H1 (cell line): ENCODE data around the gene KIAA1755.

Experiments
- CHD2 ChIP-seq: IDR thresholded peaks from 2 replicates; pipeline ENCODE4 v1.6.1; 2012; ENCODE audit warnings: low read length, improper control_type of control experiment
- EP300 ChIP-seq, 2 experiments: IDR thresholded peaks; 1 replicate in 1 of 2; 2 replicates in 1 of 2; pipeline ENCODE4 v1.6.1; 2011 to 2012; ENCODE audit warnings: low read depth in 2 of 2, low read length in 2 of 2, mild to moderate bottlenecking in 2 of 2, borderline replicate concordance in 1 of 2, inconsistent platforms in 1 of 2, moderate library complexity in 1 of 2
- EZH2 ChIP-seq: fragments of 200-600 bp; sonication (generic); IDR thresholded peaks from 2 replicates; pipeline ENCODE4 v1.7.1; 2012; ENCODE audit warnings: low read depth, mild to moderate bottlenecking, moderate library complexity, low read length, inconsistent platforms; ENCODE audit not compliant: severe bottlenecking
- HDAC6 ChIP-seq: IDR thresholded peaks from one replicate; pipeline ENCODE4 v1.7.1; 2012; ENCODE audit warnings: low read depth, mild to moderate bottlenecking, inconsistent platforms, low read length, moderate library complexity
- JUN ChIP-seq: IDR thresholded peaks from 2 replicates; pipeline ENCODE4 v1.6.1; 2011; ENCODE audit warnings: low read depth, mild to moderate bottlenecking, improper control_type of control experiment, low read length
- KDM5A ChIP-seq: fragments of 200-600 bp; IDR thresholded peaks from 2 replicates; pipeline ENCODE4 v1.7.1; 2012; ENCODE audit warnings: mild to moderate bottlenecking, low read length, inconsistent platforms, mixed read lengths
- MAFK ChIP-seq: IDR thresholded peaks from 2 replicates; pipeline ENCODE4 v1.6.1; 2012; ENCODE audit warnings: low read depth, mild to moderate bottlenecking, improper control_type of control experiment, low read length
- POLR2A ChIP-seq, 2 experiments: IDR thresholded peaks; 1 replicate in 1 of 2; 2 replicates in 1 of 2; pipeline ENCODE4 v1.6.1; 2011; ENCODE audit warnings: low read depth in 2 of 2, low read length in 2 of 2, mild to moderate bottlenecking in 2 of 2; ENCODE audit errors: control extremely low read depth in 1 of 2
- RAD21 ChIP-seq, 2 experiments: IDR thresholded peaks in 1 of 2; conservative IDR thresholded peaks in 1 of 2; 2 replicates each; pipeline ENCODE4 v1.6.1; 2011; ENCODE audit warnings: low read depth in 2 of 2, low read length in 2 of 2, improper control_type of control experiment in 1 of 2, inconsistent platforms in 1 of 2, mild to moderate bottlenecking in 1 of 2, moderate library complexity in 1 of 2
- RXRA ChIP-seq: IDR thresholded peaks from 2 replicates; pipeline ENCODE4 v1.6.1; 2011; ENCODE audit warnings: low read depth, mild to moderate bottlenecking, low read length, moderate library complexity; ENCODE audit not compliant: insufficient read depth
- SP1 ChIP-seq: IDR thresholded peaks from 2 replicates; pipeline ENCODE4 v1.6.1; 2011; ENCODE audit warnings: low read depth, low read length
- TCF12 ChIP-seq: IDR thresholded peaks from 2 replicates; pipeline ENCODE4 v1.6.1; 2011; ENCODE audit warnings: low read depth, mild to moderate bottlenecking, low read length
- YY1 ChIP-seq: IDR thresholded peaks from 2 replicates; pipeline ENCODE4 v1.6.1; 2011; ENCODE audit warnings: low read depth, mild to moderate bottlenecking, low read length
- TF ChIP-seq, protein P1 (sequence below), 3 experiments: IDR thresholded peaks; 1 replicate in 2 of 3; 2 replicates in 1 of 3; pipeline versions ENCODE4 v1.5.1 to v1.6.1; 2011; ENCODE audit warnings: low read length in 3 of 3, mild to moderate bottlenecking in 3 of 3, inconsistent platforms in 2 of 3, low read depth in 1 of 3, moderate library complexity in 1 of 3; ENCODE audit not compliant: insufficient read depth in 1 of 3; ENCODE audit errors: control extremely low read depth in 1 of 3

GRCh38 chr20:38260025-38260377 is 534 bp downstream of the KIAA1755 start:
- TF ChIP-seq MAFK = no peak
- TF ChIP-seq, protein P1, sequence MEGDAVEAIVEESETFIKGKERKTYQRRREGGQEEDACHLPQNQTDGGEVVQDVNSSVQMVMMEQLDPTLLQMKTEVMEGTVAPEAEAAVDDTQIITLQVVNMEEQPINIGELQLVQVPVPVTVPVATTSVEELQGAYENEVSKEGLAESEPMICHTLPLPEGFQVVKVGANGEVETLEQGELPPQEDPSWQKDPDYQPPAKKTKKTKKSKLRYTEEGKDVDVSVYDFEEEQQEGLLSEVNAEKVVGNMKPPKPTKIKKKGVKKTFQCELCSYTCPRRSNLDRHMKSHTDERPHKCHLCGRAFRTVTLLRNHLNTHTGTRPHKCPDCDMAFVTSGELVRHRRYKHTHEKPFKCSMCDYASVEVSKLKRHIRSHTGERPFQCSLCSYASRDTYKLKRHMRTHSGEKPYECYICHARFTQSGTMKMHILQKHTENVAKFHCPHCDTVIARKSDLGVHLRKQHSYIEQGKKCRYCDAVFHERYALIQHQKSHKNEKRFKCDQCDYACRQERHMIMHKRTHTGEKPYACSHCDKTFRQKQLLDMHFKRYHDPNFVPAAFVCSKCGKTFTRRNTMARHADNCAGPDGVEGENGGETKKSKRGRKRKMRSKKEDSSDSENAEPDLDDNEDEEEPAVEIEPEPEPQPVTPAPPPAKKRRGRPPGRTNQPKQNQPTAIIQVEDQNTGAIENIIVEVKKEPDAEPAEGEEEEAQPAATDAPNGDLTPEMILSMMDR (IDR thresholded peaks at IDR 0.05; ENCODE audit: control extremely low read depth in 1 of 3, insufficient read depth in 1 of 3, low read depth in 1 of 3, low read length in 3 of 3) = no peak
- no peak for TF ChIP-seq JUN
- TF ChIP-seq EZH2 = no peak
- no peak for TF ChIP-seq POLR2A (IDR thresholded peaks at IDR 0.05; ENCODE audit: control extremely low read depth in 1 of 2, low read depth in 2 of 2, low read length in 2 of 2)
- TF ChIP-seq EP300 (IDR thresholded peaks at IDR 0.05; ENCODE audit: borderline replicate concordance in 1 of 2, low read depth in 2 of 2, low read length in 2 of 2) = no peak
- no peak for TF ChIP-seq TCF12
- no peak for TF ChIP-seq YY1
- no peak for TF ChIP-seq RXRA
- no peak for TF ChIP-seq KDM5A
- no peak for TF ChIP-seq CHD2
- no peak for TF ChIP-seq SP1
- no peak for TF ChIP-seq HDAC6
- TF ChIP-seq RAD21 (IDR thresholded peaks at IDR 0.05 in 1 of 2, conservative IDR thresholded peaks at IDR 0.05 in 1 of 2; ENCODE audit: low read depth in 2 of 2, low read length in 2 of 2) = no peak
